UCSD-AML1 (cell line): ENCODE measurements around the gene RNU1-4.
"Not testable (repeated sequence)": the region's sequence is repeated elsewhere in the genome, so short reads cannot be mapped to it uniquely, and the experiment has no call there.

Source experiments
- DNase-seq: peaks from one replicate; lab custom pipeline; 2025; ENCODE audit not compliant: unreplicated experiment; lab: John Stamatoyannopoulos, UW

RNU1-4 gene

GRCh38 chr1:16764820-16765655, 24.7 kb downstream of the RNU1-4 start:
- not testable (repeated sequence) for DNase-seq

- not testable (repeated sequence) for DNase-seq
These were observed 25.7 kb downstream of the RNU1-4 start for GRCh38 chr1:16765731-16766605.

GRCh38 chr1:16766689-16767256, 26.5 kb downstream of the RNU1-4 start:
- DNase-seq = not testable (repeated sequence)

- DNase-seq = not testable (repeated sequence)
These were observed 29.9 kb downstream of the RNU1-4 start for GRCh38 chr1:16770139-16770759.

GRCh38 chr1:16770896-16771446, 30.7 kb downstream of the RNU1-4 start:
- DNase-seq = not testable (repeated sequence)

- DNase-seq = not testable (repeated sequence)
These were observed 32.2 kb downstream of the RNU1-4 start for GRCh38 chr1:16772275-16773204.

- DNase-seq = not testable (repeated sequence)
These were observed 32.9 kb downstream of the RNU1-4 start for GRCh38 chr1:16773205-16773596.

GRCh38 chr1:16773723-16774122, 33.4 kb downstream of the RNU1-4 start:
- not testable (repeated sequence) for DNase-seq

- DNase-seq = not testable (repeated sequence)
These were observed 34.5 kb downstream of the RNU1-4 start for GRCh38 chr1:16774773-16775172.

GRCh38 chr1:16775290-16775689, 35.0 kb downstream of the RNU1-4 start:
- not testable (repeated sequence) for DNase-seq

GRCh38 chr1:16776248-16776647, 35.9 kb downstream of the RNU1-4 start:
- DNase-seq = not testable (repeated sequence)

- DNase-seq = not testable (repeated sequence)
These were observed 36.5 kb downstream of the RNU1-4 start for GRCh38 chr1:16776835-16777234.

- DNase-seq = not testable (repeated sequence)
These were observed 37.5 kb downstream of the RNU1-4 start for GRCh38 chr1:16777821-16778220.

- not testable (repeated sequence) for DNase-seq
These were observed 39.2 kb downstream of the RNU1-4 start for GRCh38 chr1:16779525-16779924.

- DNase-seq = not testable (repeated sequence)
These were observed 40.7 kb downstream of the RNU1-4 start for GRCh38 chr1:16781033-16781432.

- not testable (repeated sequence) for DNase-seq
These were observed 41.3 kb downstream of the RNU1-4 start for GRCh38 chr1:16781625-16782024.

- DNase-seq = not testable (repeated sequence)
These were observed 44.6 kb downstream of the RNU1-4 start for GRCh38 chr1:16784955-16785354.

- not testable (repeated sequence) for DNase-seq
These were observed 46.0 kb downstream of the RNU1-4 start for GRCh38 chr1:16786362-16786761.

GRCh38 chr1:16787175-16787574, 46.9 kb downstream of the RNU1-4 start:
- DNase-seq = not testable (repeated sequence)
